ENCODE results near the gene TCAP. TPM values are rescaled to one million over a fixed set of nuclear protein-coding genes. Genes with fewer than 3 reads are reported as not detected.

The TCAP gene
- total RNA-seq, 1 donor from 2014 or later = 2.3 TPM

- H3K36me3 Mint-ChIP-seq (ENCODE audit: unreplicated experiment) = no peaks in the 10 kb centered on the region
- TF ChIP-seq CTCF (IDR thresholded peaks at IDR 0.05; ENCODE audit: partially characterized antibody, unreplicated experiment) = no peak
- DNase-seq = no peak
- peaks cover 4% of the 10 kb centered on the region for H3K9me3 Mint-ChIP-seq (ENCODE audit: unreplicated experiment)
- H3K27ac Mint-ChIP-seq (ENCODE audit: unreplicated experiment) = no peak overlapping the region
- H3K4me3 Mint-ChIP-seq (ENCODE audit: unreplicated experiment) = no peak overlapping the region
- peaks cover 12% of the 10 kb centered on the region for H3K27me3 Mint-ChIP-seq (ENCODE audit: unreplicated experiment)
- no peaks in the 10 kb centered on the region for H3K4me1 Mint-ChIP-seq (ENCODE audit: low read depth, unreplicated experiment)
These were observed 10.0 kb upstream of the TCAP start for GRCh38 chr17:39655105-39655504.

- H3K27me3 Mint-ChIP-seq (ENCODE audit: unreplicated experiment) = peaks cover 9% of the 10 kb centered on the region
- peaks cover 2% of the 10 kb centered on the region for H3K9me3 Mint-ChIP-seq (ENCODE audit: unreplicated experiment)
- peaks cover 2% of the 10 kb centered on the region for H3K4me1 Mint-ChIP-seq (ENCODE audit: low read depth, unreplicated experiment)
- H3K27ac Mint-ChIP-seq (ENCODE audit: unreplicated experiment) = no peak overlapping the region
- DNase-seq = no peak
- H3K36me3 Mint-ChIP-seq (ENCODE audit: unreplicated experiment) = no peaks in the 10 kb centered on the region
- no peak overlapping the region for H3K4me3 Mint-ChIP-seq (ENCODE audit: unreplicated experiment)
- no peak for TF ChIP-seq CTCF (IDR thresholded peaks at IDR 0.05; ENCODE audit: partially characterized antibody, unreplicated experiment)
These were observed 6.8 kb upstream of the TCAP start for GRCh38 chr17:39658346-39658745.

- no peaks in the 10 kb centered on the region for H3K36me3 Mint-ChIP-seq (ENCODE audit: unreplicated experiment)
- no peak for TF ChIP-seq CTCF (IDR thresholded peaks at IDR 0.05; ENCODE audit: partially characterized antibody, unreplicated experiment)
- no peak for DNase-seq
- peaks cover 2% of the 10 kb centered on the region for H3K9me3 Mint-ChIP-seq (ENCODE audit: unreplicated experiment)
- no peak overlapping the region for H3K4me3 Mint-ChIP-seq (ENCODE audit: unreplicated experiment)
- peaks cover 9% of the 10 kb centered on the region for H3K27me3 Mint-ChIP-seq (ENCODE audit: unreplicated experiment)
- no peak overlapping the region for H3K27ac Mint-ChIP-seq (ENCODE audit: unreplicated experiment)
- peaks cover 2% of the 10 kb centered on the region for H3K4me1 Mint-ChIP-seq (ENCODE audit: low read depth, unreplicated experiment)
These were observed 6.4 kb upstream of the TCAP start for GRCh38 chr17:39658760-39659159.

- no peak for TF ChIP-seq CTCF (IDR thresholded peaks at IDR 0.05; ENCODE audit: partially characterized antibody, unreplicated experiment)
- H3K4me3 Mint-ChIP-seq (ENCODE audit: unreplicated experiment) = no peak overlapping the region
- DNase-seq = no peak
- H3K27me3 Mint-ChIP-seq (ENCODE audit: unreplicated experiment) = peaks cover 9% of the 10 kb centered on the region
- H3K36me3 Mint-ChIP-seq (ENCODE audit: unreplicated experiment) = no peaks in the 10 kb centered on the region
- no peak overlapping the region for H3K27ac Mint-ChIP-seq (ENCODE audit: unreplicated experiment)
- peaks cover 2% of the 10 kb centered on the region for H3K9me3 Mint-ChIP-seq (ENCODE audit: unreplicated experiment)
- H3K4me1 Mint-ChIP-seq (ENCODE audit: low read depth, unreplicated experiment) = peaks cover 5% of the 10 kb centered on the region
These were observed 5.7 kb upstream of the TCAP start for GRCh38 chr17:39659279-39660010.

GRCh38 chr17:39660011-39660360, 5.2 kb upstream of the TCAP start:
- peaks cover 2% of the 10 kb centered on the region for H3K9me3 Mint-ChIP-seq (ENCODE audit: unreplicated experiment)
- peaks cover 8% of the 10 kb centered on the region for H3K27me3 Mint-ChIP-seq (ENCODE audit: unreplicated experiment)
- no peak for TF ChIP-seq CTCF (IDR thresholded peaks at IDR 0.05; ENCODE audit: partially characterized antibody, unreplicated experiment)
- H3K36me3 Mint-ChIP-seq (ENCODE audit: unreplicated experiment) = no peaks in the 10 kb centered on the region
- no peak overlapping the region for H3K4me3 Mint-ChIP-seq (ENCODE audit: unreplicated experiment)
- no peak for DNase-seq
- peaks cover 5% of the 10 kb centered on the region for H3K4me1 Mint-ChIP-seq (ENCODE audit: low read depth, unreplicated experiment)
- no peak overlapping the region for H3K27ac Mint-ChIP-seq (ENCODE audit: unreplicated experiment)
